ENCODE data around the gene TSPYL2.

The TSPYL2 gene

GRCh38 chrX:53126377-53126776 is 44.2 kb downstream of the TSPYL2 start:
- DNase-seq = no peak

- no peak for DNase-seq
Observed at GRCh38 chrX:53128097-53128749, 46.1 kb downstream of the TSPYL2 start.

- no peak for DNase-seq
Observed at GRCh38 chrX:53133400-53133799, 51.2 kb downstream of the TSPYL2 start.

GRCh38 chrX:53135581-53135980 is 53.4 kb downstream of the TSPYL2 start:
- no peak for DNase-seq
